ENCODE measurements around the gene RNF114.
"Not testable (repeated sequence)": the region's sequence is repeated elsewhere in the genome, so short reads cannot be mapped to it uniquely, and the experiment has no call there.

RNF114 gene

DNA sequence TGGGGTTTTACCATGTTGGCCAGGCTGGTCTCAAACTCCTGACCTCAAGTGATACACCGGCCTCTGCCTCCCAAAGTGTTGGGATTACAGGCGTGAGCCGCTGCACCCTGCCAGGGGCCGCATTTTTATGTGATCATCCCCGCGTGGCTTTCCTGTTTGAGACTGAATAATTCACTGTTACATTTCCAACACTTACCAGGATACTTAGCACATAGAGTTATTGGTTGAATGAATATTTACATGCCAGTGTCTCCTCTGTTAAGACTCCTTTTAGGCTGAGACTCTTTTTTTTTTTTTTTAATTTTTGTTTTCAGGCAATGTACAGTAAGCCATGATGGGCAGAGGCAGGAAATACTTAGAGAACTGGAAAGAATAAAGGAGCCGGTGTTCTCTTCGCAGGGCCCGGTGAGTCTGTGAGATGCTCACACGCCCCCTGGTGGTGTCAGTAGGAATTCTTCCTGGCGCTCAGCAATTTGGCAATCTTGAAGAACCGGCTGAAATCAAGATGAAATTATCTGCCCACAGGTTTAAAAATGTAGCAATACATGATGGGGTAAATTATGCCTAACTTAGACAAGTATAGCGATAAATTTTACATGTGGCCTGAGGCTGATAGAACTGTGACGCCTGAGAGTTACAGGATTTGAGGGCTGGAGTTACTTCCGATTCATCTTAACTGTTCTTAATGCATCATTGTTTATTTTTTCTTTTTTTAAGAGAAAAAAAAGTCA, 7.6 kb upstream of the RNF114 start:
- peak; percentile 58 for DNase-seq

DNA sequence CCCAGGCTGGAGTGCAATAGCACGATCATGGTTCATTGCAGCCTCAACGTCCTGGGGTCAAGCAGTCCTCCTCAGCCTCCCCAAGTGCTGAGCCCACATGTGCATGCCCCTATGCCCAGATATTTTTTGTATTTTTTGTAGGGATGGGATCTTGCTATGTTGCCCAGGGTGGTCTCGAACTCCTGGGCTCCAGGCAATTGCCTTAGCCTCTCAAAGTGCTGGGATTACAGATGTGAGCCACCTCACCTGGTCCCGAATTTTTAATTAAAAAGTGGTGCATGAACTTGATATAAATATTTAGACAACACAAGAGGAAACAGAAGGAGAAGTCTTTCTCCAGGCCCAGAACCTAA, 7.1 kb upstream of the RNF114 start:
- DNase-seq, result no peak

DNA sequence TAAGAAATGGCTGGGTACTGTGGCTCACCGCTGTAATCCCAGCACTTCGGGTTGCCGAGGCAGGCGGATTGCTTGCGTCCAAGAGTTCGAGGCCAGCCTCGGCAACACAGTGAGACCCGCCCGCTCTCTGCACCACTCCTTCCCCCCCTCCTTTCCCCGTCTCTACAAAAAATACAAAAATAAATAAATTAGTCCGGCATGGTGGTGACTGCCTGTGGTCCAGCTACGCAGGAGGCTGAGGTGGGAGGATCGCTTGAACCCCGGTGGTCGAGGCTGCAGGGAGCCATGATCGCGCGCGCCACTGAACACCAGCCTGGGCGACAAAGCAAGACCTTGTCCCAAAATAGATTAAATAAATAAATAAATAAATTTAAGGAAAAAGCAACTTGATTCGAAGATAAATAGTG, 448 bp upstream of the RNF114 start:
- DNase-seq, result no peak

DNA sequence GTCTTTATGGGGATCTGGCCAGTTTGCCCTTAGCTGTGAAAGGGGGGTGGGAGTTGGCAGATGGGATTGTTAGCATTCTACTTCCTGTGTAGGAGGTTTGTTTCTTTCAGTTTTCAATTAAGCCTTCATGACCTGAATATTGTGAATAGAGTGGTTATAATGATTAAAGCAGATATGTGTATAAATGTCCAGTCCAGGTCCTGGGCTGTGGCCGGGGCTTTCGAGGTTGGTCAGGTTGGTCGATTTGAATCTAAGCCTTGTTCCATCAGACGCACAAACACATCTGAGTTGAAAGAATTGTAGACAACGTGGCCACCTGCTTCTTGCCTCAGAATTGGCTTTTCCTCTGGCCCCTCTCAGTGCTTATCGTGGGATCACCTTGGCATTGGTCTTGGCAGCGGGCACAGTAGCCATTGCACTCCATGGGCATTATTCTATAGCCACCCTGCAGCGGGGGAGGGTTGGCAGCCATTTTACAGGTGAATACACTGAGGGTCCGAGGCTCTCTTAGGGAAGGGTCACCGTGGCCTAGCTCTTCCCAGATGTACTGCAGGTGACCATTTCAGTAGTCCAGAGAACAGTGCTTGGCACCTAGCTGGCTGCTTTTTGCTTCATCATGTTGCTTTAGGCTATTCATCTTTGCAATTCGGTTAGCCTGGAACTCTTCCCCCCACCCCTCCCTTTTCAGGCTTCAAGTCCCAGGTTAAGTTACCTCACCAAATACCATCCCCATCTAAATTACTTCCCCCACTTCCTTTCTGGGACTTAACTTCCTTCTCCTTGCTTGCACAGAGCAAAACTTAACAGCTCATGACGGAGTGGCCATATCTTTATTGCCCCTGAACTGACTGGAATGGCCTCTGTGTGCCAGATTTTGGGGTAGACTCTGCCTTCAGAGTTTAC, 1.1 kb downstream of the RNF114 start:
- no peak for DNase-seq

DNA sequence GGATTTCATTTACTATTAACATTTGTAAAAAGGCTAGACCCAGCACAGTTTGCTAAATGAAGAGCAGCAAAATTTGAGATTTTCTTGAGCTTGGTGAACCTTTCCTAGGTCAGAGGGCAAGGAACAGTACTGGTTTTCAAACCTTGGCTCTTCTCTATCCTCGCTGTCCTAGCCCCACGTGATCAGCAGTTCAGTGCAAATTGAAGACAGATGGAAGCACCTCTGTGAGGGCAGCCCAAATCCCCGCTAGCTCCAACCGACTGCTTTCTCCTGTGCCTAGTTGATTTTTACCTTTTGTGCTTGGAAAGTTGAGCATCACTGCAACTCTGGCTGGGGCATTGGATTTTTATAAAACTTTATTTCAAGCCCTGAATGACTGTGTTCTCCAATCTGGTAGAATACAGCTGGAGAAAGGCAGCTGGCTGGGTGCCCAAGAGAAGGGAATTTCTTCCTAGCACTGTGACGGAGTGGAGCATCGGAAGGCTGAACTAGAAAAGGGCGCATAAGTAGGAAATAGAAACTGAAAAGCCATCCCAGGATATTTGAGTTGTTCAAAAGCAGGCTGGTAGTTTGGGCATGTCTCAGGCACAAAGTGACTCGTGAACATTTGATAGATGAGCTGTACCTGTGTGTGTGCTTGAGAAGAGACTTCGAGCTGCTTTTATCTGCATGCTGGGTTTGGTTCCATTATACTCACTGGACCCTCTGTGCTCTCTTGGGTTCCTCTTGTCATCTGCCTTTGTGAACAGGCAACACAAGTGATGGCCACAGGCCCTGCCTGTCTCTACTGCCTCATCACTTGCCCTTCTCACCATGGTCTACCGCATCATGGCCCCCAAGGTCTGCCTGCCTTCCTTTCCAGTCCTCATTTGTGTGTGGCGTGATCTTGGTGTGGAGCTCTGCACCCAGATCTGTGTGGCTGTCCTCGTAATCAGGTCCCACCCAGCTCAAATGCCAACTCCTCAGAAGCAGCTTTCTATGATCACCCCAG, 2.3 kb downstream of the RNF114 start:
- DNase-seq, result no peak

DNA sequence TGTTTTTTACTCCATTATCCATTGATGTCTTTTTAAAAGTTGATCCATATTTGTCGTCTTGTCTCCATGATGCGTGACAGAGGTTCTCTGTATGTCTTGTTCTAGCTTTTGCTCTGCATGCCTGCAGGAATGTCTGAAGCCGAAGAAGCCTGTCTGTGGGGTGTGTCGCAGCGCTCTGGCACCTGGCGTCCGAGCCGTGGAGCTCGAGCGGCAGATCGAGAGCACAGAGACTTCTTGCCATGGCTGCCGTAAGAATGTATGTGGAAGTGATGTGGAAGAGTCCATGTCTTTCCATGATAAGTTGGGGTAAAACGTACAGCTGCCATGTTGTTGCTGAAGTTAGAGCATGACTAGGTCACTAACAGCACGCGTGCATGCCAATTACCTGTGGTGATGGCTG, 5.3 kb downstream of the RNF114 start:
- no peak for DNase-seq

DNA sequence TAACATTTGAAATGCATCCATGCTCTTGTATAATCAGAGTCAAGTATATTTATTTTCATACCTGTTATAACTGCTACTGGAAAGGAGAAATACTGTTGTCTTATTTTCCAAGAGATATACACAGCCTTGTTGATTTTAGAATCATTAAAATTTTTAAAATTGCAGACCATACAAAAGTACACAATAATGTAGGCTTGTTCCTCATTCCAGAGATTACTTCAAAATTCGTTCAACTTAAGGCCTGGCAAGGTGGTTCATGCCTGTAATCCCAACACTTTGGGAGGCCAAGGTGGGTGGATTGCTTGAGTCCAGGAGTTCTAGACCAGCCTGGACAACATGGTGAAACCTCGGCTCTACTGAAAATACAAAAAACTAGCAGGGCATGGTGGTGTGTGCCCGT, 6.1 kb downstream of the RNF114 start:
- DNase-seq, result no peak

DNA sequence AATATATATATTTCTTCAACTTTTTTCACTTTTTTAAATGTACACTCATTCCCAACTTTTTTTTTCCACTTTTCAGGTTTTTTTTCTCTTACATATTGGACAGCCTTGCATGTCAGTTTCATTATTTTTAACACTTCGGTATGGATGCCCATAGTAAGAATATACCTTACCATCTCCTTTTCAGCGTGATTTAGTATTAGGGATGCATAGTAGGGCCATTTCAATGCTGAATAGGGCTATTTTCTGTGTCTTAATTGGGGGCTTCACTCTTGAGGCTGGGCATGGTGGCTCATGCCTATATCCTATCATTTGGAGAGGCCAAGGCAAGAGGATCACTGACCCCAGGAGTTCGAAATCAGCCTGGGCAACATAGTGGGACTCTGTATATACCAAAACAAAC, 6.7 kb downstream of the RNF114 start:
- DNase-seq, result no peak

DNA sequence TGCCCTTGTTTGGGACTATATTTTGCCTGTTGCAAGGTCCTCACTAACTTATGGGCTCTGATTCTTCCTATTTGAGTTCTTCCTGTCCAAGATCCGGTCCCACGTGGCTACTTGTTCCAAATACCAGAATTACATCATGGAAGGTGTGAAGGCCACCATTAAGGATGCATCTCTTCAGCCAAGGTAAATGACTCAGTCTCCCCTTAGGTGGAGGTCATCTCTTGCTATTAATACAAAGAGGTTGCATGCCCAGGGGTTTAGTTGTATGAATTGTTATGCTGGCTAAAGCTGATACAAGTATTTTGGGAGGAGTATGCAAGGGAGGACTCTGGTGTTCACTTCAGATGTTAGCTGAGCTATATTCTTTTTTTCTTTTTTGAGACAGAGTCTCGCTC, 9.1 kb downstream of the RNF114 start:
- no peak for DNase-seq

DNA sequence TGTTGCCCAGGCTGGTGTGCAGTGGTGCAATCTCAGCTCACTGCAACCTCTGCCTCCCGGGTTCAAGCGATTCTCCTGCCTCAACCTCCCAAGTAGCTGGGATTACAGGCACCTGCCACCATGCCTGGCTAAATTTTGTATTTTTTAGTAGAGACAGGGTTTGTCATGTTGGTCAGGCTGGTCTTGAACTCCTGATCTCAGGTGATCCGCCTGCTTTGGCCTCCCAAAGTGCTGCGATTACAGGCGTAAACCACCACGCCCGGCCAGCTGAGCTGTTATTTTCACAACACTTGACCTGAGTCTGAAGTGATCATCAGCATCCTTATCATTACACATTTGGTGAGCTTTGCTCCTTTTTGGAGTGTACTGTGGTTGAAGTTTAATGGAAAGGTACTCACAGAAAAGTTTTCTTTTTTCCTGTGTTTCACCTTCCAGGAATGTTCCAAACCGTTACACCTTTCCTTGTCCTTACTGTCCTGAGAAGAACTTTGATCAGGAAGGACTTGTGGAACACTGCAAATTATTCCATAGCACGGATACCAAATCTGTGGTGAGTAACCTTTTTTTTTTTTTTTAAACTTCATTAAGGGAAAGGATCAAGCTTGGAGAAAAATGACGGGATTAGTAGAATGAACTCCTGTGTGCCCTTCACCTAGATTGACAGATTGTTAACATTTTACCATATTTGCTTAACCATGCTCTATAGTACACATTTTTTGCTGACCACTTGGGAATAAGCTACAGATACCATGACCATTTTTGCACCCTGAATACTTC, 9.7 kb downstream of the RNF114 start:
- no peak for DNase-seq

DNA sequence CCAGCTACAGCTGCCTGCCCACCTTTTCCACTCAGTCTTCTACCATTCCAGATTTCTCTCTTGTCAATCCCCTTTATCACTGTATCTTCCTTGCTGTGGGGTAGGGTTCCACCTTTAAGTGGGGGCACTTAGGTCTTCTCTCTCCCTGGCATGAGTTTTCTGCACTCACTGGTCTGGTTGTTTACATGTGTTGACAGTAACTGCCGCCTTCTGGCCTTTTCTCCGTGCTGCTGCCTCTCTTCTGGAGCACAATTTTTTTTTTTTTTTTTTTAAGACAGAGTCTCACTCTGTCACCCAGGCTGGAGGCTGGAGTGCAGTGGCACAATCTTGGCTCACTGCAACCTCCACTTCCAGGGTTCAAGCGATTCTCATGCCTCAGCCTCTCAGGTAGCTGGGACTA, 12.0 kb downstream of the RNF114 start:
- DNase-seq, result no peak

DNA sequence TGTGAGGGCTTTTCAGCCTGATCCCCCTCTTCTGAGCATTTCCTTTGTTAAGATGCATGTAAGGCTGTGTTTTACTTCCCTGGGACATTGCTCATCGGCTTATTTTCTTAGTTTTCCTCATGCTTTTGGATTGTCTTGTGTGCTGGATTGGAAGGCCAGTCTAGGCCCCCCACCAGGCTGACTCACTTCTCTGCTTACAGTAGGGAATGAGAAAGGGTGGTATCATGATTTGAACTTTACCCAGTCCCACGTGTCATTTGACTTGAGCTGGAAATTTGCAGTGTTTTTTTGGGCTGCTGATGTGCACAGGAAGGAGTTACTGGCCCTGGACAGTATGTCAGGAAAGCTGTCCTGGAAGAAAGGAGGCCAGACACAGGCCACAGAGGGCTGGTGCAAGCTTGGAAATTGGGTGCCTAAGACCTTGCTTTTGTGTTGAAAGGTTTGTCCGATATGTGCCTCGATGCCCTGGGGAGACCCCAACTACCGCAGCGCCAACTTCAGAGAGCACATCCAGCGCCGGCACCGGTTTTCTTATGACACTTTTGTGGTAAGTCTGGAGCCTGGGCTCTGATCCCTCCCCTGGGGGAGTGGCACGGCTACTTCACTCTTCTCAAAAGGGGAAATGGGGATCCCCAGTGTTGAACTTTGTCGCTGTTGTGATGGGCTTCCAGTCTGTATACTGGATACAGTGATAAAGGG, 12.8 kb downstream of the RNF114 start:
- no peak for DNase-seq

DNA sequence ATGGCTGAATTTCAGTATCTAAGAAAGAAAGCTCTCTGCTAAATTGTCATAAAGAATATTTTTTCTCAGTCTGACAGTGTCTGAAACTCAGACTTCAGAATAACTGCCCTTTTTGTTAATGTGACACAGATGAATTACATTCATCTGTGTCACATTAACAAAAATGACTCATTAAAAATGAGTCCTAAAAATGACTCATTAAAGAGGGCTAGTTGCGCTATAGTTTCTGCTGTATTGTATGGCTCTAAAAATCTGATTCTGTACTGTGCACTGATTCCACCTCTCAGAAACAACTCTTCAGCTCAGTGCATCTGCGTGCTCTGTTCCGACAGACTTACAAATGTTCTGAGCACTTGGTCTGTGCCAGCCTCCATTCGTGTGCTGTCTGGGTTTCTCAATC, 15.0 kb downstream of the RNF114 start:
- no peak for DNase-seq

DNA sequence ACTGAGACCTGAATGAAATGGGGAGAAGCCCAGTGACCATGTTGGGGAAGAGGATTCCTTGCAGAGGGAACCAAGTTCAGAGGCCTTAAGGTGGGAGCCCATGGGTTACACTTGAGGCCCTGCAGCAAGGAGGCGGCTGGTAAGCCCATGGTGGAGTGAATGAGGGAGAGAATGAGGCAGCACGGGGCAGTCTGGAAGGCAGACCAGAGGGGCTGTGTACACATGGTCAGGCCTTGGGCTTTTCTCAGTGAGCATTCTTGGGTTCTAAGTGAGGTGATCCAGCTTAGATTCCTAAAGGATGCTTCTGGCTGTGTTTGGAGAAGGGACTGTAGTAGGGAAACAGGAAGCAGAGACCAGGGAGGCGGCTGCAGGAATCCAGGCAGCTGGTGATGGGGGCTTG, 19.0 kb downstream of the RNF114 start:
- no peak for DNase-seq

DNA sequence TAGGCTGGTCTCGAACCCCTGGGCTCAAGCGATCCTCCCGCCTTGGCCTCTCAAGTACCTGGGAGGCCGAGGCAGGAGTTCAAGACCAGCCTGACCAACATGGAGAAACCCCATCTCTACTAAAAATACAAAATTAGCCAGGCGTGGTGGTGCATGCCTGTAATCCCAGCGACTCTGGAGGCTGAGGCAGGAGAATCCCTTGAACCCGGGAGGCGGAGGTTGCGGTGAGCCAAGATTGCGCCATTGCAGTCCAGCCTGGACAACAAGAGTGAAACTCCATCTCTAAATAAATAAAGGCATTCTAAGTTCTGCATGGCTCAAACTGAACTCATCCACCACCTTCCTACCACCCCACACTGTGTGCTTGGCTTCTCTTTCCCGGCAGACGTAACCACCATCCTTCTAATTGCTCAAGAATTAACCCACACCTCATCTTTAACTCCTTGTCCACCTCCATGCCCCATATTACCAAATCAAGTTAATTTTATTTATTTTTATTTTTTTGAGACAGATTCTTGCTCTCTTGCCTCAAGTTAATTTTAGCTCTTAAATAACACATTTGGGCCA, 19.7 kb downstream of the RNF114 start:
- not testable (repeated sequence) for DNase-seq

DNA sequence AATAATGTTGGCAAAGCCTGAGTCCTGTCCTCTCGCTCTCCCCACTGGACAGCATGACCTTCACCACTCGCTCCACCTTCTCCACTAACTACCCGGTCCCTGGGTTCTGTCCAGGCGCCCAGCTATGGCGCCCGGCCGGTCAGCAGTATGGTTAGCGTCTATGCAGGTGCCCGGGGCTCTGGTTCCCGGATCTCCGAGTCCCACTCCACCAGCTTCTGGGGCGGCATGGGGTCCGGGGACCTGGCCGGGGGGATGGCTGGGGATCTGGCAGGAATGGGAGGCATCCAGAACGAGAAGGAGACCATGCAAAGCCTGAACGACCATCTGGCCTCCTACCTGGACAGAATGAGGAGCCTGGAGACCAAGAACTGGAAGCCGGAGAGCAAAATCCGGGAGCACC, 20.5 kb downstream of the RNF114 start:
- DNase-seq, result no peak

DNA sequence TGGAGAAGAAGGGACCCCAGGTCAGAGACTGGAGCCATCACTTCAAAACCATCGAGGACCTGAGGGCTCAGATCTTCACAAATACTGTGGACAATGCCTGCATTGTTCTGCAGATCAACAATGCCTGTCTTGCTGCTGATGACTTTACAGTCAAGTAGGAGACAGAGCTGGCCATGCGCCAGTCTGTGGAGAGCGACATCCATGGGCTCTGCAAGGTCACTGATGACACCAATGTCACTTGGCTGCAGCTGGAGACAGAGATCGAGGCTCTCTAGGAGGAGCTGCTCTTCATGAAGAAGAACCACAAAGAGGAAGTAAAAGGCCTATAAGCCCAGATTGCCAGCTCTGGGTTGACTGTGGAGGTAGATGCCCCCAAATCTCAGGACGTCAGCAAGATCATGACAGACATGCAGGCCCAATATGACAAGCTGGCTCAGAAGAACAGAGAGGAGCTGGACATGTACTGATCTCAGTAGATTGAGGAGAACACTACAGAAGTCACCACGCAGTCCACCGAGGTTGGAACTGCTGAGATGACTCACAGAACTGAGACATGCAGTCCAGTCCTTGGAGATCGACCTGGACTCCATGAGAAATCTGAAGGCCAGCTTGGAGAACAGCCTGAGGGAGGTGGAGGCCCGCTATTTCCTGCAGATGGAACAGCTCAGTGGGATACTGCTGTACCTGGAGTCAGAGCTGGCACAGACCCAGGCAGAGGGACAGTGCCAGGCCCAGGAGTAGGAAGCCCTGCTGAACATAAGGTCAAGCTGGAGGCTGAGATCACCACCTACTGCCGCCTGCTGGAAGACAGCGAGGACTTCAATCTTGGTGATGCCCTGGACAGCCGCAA, 21.1 kb downstream of the RNF114 start:
- not testable (repeated sequence) for DNase-seq

DNA sequence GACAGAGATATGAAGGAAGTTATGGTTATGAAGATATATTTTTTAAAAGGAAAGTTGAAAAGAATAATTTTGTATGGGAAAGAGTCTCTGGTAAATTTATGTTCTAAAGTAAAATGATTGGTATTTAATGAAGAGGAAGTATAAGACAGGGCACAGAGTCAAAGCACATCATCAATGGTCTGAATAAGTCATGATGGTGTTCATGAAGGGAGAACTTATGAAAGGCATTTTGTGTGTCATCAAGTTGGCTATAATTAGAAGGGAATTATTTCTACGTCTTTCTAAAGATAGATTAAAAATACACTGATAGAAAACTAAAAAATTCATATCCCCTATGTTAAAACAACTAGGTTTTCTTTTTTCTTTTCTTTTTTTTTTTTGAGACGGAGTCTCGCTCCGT, 25.2 kb downstream of the RNF114 start:
- no peak for DNase-seq

DNA sequence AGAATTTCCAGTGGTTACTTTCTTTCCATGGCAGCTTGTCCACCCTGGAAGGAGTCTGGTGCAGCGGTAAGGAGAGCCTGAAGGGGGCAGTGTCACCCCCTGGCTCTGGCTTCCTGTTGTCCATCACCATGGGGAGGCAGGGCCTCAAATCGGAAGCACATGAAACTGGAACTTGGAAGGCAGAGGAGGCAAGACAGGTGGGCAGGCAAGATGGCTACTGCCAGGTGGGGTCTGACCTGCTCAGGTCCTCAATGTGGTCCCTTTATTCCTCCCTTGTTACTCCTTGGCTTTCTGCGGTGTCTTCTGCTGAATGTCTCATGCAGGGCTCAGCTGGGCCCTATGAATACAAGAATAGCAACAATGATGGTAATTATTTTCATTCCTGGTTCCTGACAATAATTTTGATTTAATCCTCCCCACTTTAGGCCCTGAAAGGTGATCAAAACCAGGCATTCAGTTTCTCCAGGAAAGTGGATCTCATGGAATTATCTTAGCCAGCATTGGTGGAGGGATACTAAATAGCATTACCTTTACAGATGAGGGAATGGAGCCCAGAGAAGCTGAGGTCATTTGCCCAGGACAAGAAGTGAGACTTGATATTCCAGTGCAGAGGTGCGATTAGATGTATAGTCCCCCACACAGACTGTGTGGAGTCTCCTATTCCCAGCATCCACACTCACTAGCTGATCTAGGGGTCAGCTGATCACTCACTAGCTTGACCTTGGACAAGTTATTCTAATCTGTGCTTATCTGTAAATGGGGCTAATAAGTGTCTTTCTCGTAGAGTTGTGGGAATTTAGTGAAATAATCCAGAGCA, 29.0 kb downstream of the RNF114 start:
- peak; percentile 25 for DNase-seq

All from NCI-H510A (cell line).